ENCODE data around the gene RNF113B. TPM values are rescaled to one million over a fixed set of nuclear protein-coding genes. Genes with fewer than 3 reads are reported as not detected.

The RNF113B gene
- total RNA-seq = not detected

GRCh38 chr13:98176777-98177608 is at the start of gene RNF113B:
TSS of gene RNF113B (minus strand) at chr13:98177269. CDS start at chr13:98177236, 33 bp downstream.
- no peak within 1 kb of the TSS for H3K27ac Mint-ChIP-seq
- no peaks in the 10 kb centered on the region for H3K36me3 Mint-ChIP-seq (ENCODE audit: low read depth)
- no peak for DNase-seq
- no peaks in the 10 kb centered on the region for H3K4me1 Mint-ChIP-seq
- POLR2A ChIA-PET = no interaction called here
- H3K27me3 Mint-ChIP-seq = peaks cover 2% of the 10 kb centered on the region
- no peak within 1 kb of the TSS for H3K4me3 Mint-ChIP-seq
- CTCF ChIA-PET = no interaction called here
- no peaks in the 10 kb centered on the region for H3K9me3 Mint-ChIP-seq

GRCh38 chr13:98226496-98226895 is 49.4 kb upstream of the RNF113B start:
- Mint-ChIP-seq H3K27ac (no peak overlapping the region), H3K4me3 (no peak overlapping the region), H3K4me1 (no peaks in the 10 kb centered on the region), H3K27me3 (peaks cover 1% of the 10 kb centered on the region), H3K9me3 (peaks cover 2% of the 10 kb centered on the region), H3K36me3 (ENCODE audit: low read depth) (no peaks in the 10 kb centered on the region)
- ChIA-PET CTCF (no interaction called here), POLR2A (no interaction called here)
- DNase-seq = no peak

- H3K9me3 Mint-ChIP-seq = no peaks in the 10 kb centered on the region
- no peaks in the 10 kb centered on the region for H3K4me1 Mint-ChIP-seq
- H3K27ac Mint-ChIP-seq = no peak overlapping the region
- ChIA-PET POLR2A (no interaction called here), CTCF (no interaction called here)
- DNase-seq = no peak
- H3K4me3 Mint-ChIP-seq = no peak overlapping the region
- H3K27me3 Mint-ChIP-seq = peaks cover 1% of the 10 kb centered on the region
- no peaks in the 10 kb centered on the region for H3K36me3 Mint-ChIP-seq (ENCODE audit: low read depth)
These were observed 48.2 kb upstream of the RNF113B start for GRCh38 chr13:98225036-98225940.

GRCh38 chr13:98224557-98224956 is 47.5 kb upstream of the RNF113B start:
- Mint-ChIP-seq H3K27ac (no peak overlapping the region), H3K27me3 (peaks cover 1% of the 10 kb centered on the region), H3K4me1 (no peaks in the 10 kb centered on the region), H3K4me3 (no peak overlapping the region), H3K9me3 (no peaks in the 10 kb centered on the region), H3K36me3 (ENCODE audit: low read depth) (no peaks in the 10 kb centered on the region)
- DNase-seq = no peak
- ChIA-PET CTCF (no interaction called here), POLR2A (no interaction called here)

- Mint-ChIP-seq H3K4me1 (no peaks in the 10 kb centered on the region), H3K4me3 (no peak overlapping the region), H3K9me3 (no peaks in the 10 kb centered on the region), H3K27ac (no peak overlapping the region), H3K27me3 (peaks cover 1% of the 10 kb centered on the region), H3K36me3 (ENCODE audit: low read depth) (no peaks in the 10 kb centered on the region)
- no peak for DNase-seq
- ChIA-PET CTCF (no interaction called here), POLR2A (no interaction called here)
These were observed 46.7 kb upstream of the RNF113B start for GRCh38 chr13:98223741-98224140.

- Mint-ChIP-seq H3K4me1 (no peaks in the 10 kb centered on the region), H3K9me3 (no peaks in the 10 kb centered on the region), H3K4me3 (no peak overlapping the region), H3K27ac (no peak overlapping the region), H3K27me3 (peaks cover 2% of the 10 kb centered on the region), H3K36me3 (ENCODE audit: low read depth) (no peaks in the 10 kb centered on the region)
- no peak for DNase-seq
- POLR2A ChIA-PET = no interaction called here
- CTCF ChIA-PET = no interaction called here
These were observed 45.7 kb upstream of the RNF113B start for GRCh38 chr13:98222816-98223215.

GRCh38 chr13:98222081-98222554 is 45.0 kb upstream of the RNF113B start:
- ChIA-PET POLR2A (no interaction called here), CTCF (no interaction called here)
- H3K36me3 Mint-ChIP-seq (ENCODE audit: low read depth) = no peaks in the 10 kb centered on the region
- H3K27me3 Mint-ChIP-seq = peaks cover 1% of the 10 kb centered on the region
- H3K9me3 Mint-ChIP-seq = no peaks in the 10 kb centered on the region
- H3K27ac Mint-ChIP-seq = no peak overlapping the region
- H3K4me1 Mint-ChIP-seq = no peaks in the 10 kb centered on the region
- DNase-seq = no peak
- no peak overlapping the region for H3K4me3 Mint-ChIP-seq

- Mint-ChIP-seq H3K27me3 (peaks cover 1% of the 10 kb centered on the region), H3K36me3 (ENCODE audit: low read depth) (no peaks in the 10 kb centered on the region), H3K4me3 (no peak overlapping the region), H3K9me3 (no peaks in the 10 kb centered on the region), H3K4me1 (no peaks in the 10 kb centered on the region), H3K27ac (no peak overlapping the region)
- CTCF ChIA-PET = no interaction called here
- DNase-seq = no peak
- POLR2A ChIA-PET = no interaction called here
These were observed 44.2 kb upstream of the RNF113B start for GRCh38 chr13:98221234-98221633.

GRCh38 chr13:98220271-98220791 is 43.3 kb upstream of the RNF113B start:
- H3K4me1 Mint-ChIP-seq = no peaks in the 10 kb centered on the region
- no peak for DNase-seq
- ChIA-PET CTCF (no interaction called here), POLR2A (no interaction called here)
- peaks cover 1% of the 10 kb centered on the region for H3K27me3 Mint-ChIP-seq
- no peaks in the 10 kb centered on the region for H3K36me3 Mint-ChIP-seq (ENCODE audit: low read depth)
- H3K27ac Mint-ChIP-seq = no peak overlapping the region
- no peaks in the 10 kb centered on the region for H3K9me3 Mint-ChIP-seq
- H3K4me3 Mint-ChIP-seq = no peak overlapping the region

GRCh38 chr13:98219685-98220084 is 42.6 kb upstream of the RNF113B start:
- CTCF ChIA-PET = no interaction called here
- POLR2A ChIA-PET = no interaction called here
- Mint-ChIP-seq H3K9me3 (no peaks in the 10 kb centered on the region), H3K4me1 (no peaks in the 10 kb centered on the region), H3K4me3 (no peak overlapping the region), H3K36me3 (ENCODE audit: low read depth) (no peaks in the 10 kb centered on the region), H3K27ac (no peak overlapping the region), H3K27me3 (peaks cover 1% of the 10 kb centered on the region)
- DNase-seq = no peak

GRCh38 chr13:98217597-98217996 is 40.5 kb upstream of the RNF113B start:
- no peak for DNase-seq
- H3K4me1 Mint-ChIP-seq = no peaks in the 10 kb centered on the region
- H3K9me3 Mint-ChIP-seq = no peaks in the 10 kb centered on the region
- H3K4me3 Mint-ChIP-seq = no peak overlapping the region
- ChIA-PET CTCF (no interaction called here), POLR2A (no interaction called here)
- H3K36me3 Mint-ChIP-seq (ENCODE audit: low read depth) = no peaks in the 10 kb centered on the region
- H3K27ac Mint-ChIP-seq = no peak overlapping the region
- H3K27me3 Mint-ChIP-seq = peaks cover 1% of the 10 kb centered on the region

GRCh38 chr13:98216711-98217285 is 39.7 kb upstream of the RNF113B start:
- no peak overlapping the region for H3K4me3 Mint-ChIP-seq
- no peaks in the 10 kb centered on the region for H3K36me3 Mint-ChIP-seq (ENCODE audit: low read depth)
- CTCF ChIA-PET = no interaction called here

GRCh38 chr13:98216135-98216565 is 39.1 kb upstream of the RNF113B start:
- ChIA-PET CTCF (no interaction called here), POLR2A (no interaction called here)
- Mint-ChIP-seq H3K9me3 (no peaks in the 10 kb centered on the region), H3K4me1 (no peaks in the 10 kb centered on the region), H3K27ac (no peak overlapping the region), H3K27me3 (peaks cover 1% of the 10 kb centered on the region), H3K36me3 (ENCODE audit: low read depth) (no peaks in the 10 kb centered on the region), H3K4me3 (no peak overlapping the region)
- no peak for DNase-seq

More at GRCh38 chr13:98216711-98217285, 39.7 kb upstream of the RNF113B start:
- POLR2A ChIA-PET = no interaction called here
- H3K27me3 Mint-ChIP-seq = peaks cover 1% of the 10 kb centered on the region
- H3K9me3 Mint-ChIP-seq = no peaks in the 10 kb centered on the region
- no peaks in the 10 kb centered on the region for H3K4me1 Mint-ChIP-seq
- DNase-seq = no peak
- H3K27ac Mint-ChIP-seq = no peak overlapping the region
